Fibroblast of lung (primary cell): ENCODE results near the gene L3MBTL3.

Experiments
- EZH2 ChIP-seq: IDR thresholded peaks from 2 replicates; pipeline ENCODE4 v1.5.1; 2012; ENCODE audit warnings: low read length, control low read depth, mild to moderate bottlenecking; ENCODE audit errors: missing control alignments
- TF ChIP-seq, protein P1 (sequence below), 2 donors: IDR thresholded peaks in 1 of 2; conservative IDR thresholded peaks in 1 of 2; 1 replicate in 1 of 2; 2 replicates in 1 of 2; pipeline ENCODE4 v1.5.1; 2011 to 2012; ENCODE audit warnings: low read length in 2 of 2, control low read depth in 1 of 2, inconsistent platforms in 1 of 2, low read depth in 1 of 2, mild to moderate bottlenecking in 1 of 2

DNA sequence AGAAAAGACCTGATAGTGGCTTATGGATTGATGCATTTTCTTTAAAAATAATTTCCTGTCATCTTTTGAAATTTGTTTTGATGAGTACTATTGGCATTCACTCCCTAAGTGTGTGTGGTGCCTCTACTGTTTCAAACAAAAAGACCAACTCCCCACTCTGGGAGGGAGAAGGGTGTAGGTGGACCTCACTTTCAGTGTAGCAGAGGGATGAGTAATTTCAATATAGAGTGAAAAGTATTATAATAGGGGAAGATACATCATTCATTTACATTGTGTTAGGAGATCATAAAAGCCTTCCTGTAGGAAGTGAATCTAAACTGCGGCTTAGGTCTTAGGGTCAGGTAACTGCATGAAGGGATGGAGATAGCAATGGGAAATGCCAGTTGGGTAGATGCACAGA is 158.0 kb downstream of the L3MBTL3 start:
- no peak for TF ChIP-seq EZH2
- TF ChIP-seq, protein P1, sequence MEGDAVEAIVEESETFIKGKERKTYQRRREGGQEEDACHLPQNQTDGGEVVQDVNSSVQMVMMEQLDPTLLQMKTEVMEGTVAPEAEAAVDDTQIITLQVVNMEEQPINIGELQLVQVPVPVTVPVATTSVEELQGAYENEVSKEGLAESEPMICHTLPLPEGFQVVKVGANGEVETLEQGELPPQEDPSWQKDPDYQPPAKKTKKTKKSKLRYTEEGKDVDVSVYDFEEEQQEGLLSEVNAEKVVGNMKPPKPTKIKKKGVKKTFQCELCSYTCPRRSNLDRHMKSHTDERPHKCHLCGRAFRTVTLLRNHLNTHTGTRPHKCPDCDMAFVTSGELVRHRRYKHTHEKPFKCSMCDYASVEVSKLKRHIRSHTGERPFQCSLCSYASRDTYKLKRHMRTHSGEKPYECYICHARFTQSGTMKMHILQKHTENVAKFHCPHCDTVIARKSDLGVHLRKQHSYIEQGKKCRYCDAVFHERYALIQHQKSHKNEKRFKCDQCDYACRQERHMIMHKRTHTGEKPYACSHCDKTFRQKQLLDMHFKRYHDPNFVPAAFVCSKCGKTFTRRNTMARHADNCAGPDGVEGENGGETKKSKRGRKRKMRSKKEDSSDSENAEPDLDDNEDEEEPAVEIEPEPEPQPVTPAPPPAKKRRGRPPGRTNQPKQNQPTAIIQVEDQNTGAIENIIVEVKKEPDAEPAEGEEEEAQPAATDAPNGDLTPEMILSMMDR (conservative IDR thresholded peaks at IDR 0.05 in 1 of 2, IDR thresholded peaks at IDR 0.05 in 1 of 2; ENCODE audit: low read depth in 1 of 2, low read length in 2 of 2) = no peak
